H9 (cell line): Measurements from ENCODE around the gene FGF11. TPM values are rescaled to one million over a fixed set of nuclear protein-coding genes. Genes with fewer than 3 reads are reported as not detected.
A peak's percentile ranks its signal among the peaks of the same experiment; 100 is the strongest.

Experiments used
- DNase-seq: peaks from one replicate; pipeline ENCODE4 v3.0.0-alpha.2; 2017
- H2AFZ ChIP-seq: one replicate; pipeline ENCODE4 v1.6.1; 2013; ENCODE audit warnings: mild to moderate bottlenecking, low read length, control low read depth, moderate library complexity
- H2AK5ac ChIP-seq: 2 replicates; pipeline ENCODE4 v1.6.1; 2013; ENCODE audit warnings: low read length, control low read depth, mixed read lengths; ENCODE audit not compliant: insufficient read length
- H2BK120ac ChIP-seq: one replicate; pipeline ENCODE4 v1.6.1; 2013; ENCODE audit warnings: low read depth, mild to moderate bottlenecking, low read length, control low read depth, inconsistent platforms; ENCODE audit not compliant: poor library complexity, severe bottlenecking
- H2BK12ac ChIP-seq: 2 replicates; pipeline ENCODE4 v1.6.1; 2013; ENCODE audit warnings: low read length, control low read depth, mixed read lengths, low read depth; ENCODE audit not compliant: insufficient read length
- H2BK15ac ChIP-seq: 2 replicates; pipeline ENCODE4 v1.6.1; 2013; ENCODE audit warnings: low read depth, low read length, control low read depth
- H2BK20ac ChIP-seq: one replicate; pipeline ENCODE4 v1.6.1; 2013; ENCODE audit warnings: low read depth, mild to moderate bottlenecking, low read length, control low read depth, inconsistent platforms; ENCODE audit not compliant: poor library complexity, severe bottlenecking
- H2BK5ac ChIP-seq: 2 replicates; pipeline ENCODE4 v1.6.1; 2013; ENCODE audit warnings: low read length, control low read depth, mixed read lengths; ENCODE audit not compliant: insufficient read length
- H3K14ac ChIP-seq: 2 replicates; pipeline ENCODE4 v1.6.1; 2013; ENCODE audit warnings: low read length, control low read depth; ENCODE audit not compliant: insufficient read depth
- H3K18ac ChIP-seq: 2 replicates; pipeline ENCODE4 v1.6.1; 2013; ENCODE audit warnings: low read depth, mild to moderate bottlenecking, mixed read lengths, low read length, control low read depth; ENCODE audit not compliant: insufficient read length
- H3K23ac ChIP-seq: 2 replicates; pipeline ENCODE4 v1.6.1; 2013; ENCODE audit warnings: low read length, control low read depth, mixed read lengths, low read depth; ENCODE audit not compliant: insufficient read length
- H3K23me2 ChIP-seq: 2 replicates; pipeline ENCODE4 v1.6.1; 2013; ENCODE audit warnings: low read depth, mild to moderate bottlenecking, mixed read lengths, low read length, control low read depth; ENCODE audit not compliant: insufficient read length, poor library complexity, severe bottlenecking
- H3K27ac ChIP-seq: 2 replicates; pipeline ENCODE4 v1.5.1; 2013; ENCODE audit warnings: low read length, control low read depth, mixed read lengths, low read depth; ENCODE audit not compliant: insufficient read length
- H3K27me3 ChIP-seq: 2 replicates; pipeline ENCODE4 v1.6.1; 2013; ENCODE audit warnings: low read length, control low read depth, inconsistent platforms; ENCODE audit not compliant: insufficient read depth
- H3K4ac ChIP-seq: 2 replicates; pipeline ENCODE4 v1.6.1; 2013; ENCODE audit warnings: low read depth, mild to moderate bottlenecking, control low read depth, inconsistent platforms, low read length, moderate library complexity
- H3K4me1 ChIP-seq: 2 replicates; pipeline ENCODE4 v1.6.1; 2013; ENCODE audit warnings: low read length, control low read depth, inconsistent platforms; ENCODE audit not compliant: insufficient read depth
- H3K4me2 ChIP-seq: 2 replicates; pipeline ENCODE4 v1.6.1; 2013; ENCODE audit warnings: low read length, control low read depth, mixed read lengths; ENCODE audit not compliant: insufficient read length, insufficient read depth
- H3K56ac ChIP-seq: 2 replicates; pipeline ENCODE4 v1.6.1; 2013; ENCODE audit warnings: low read depth, mild to moderate bottlenecking, mixed read lengths, low read length, control low read depth; ENCODE audit not compliant: insufficient read length
- H3K79me1 ChIP-seq: 2 replicates; pipeline ENCODE4 v1.6.1; 2013; ENCODE audit warnings: low read depth, mild to moderate bottlenecking, moderate library complexity, low read length, control low read depth, inconsistent platforms; ENCODE audit not compliant: insufficient read depth, poor library complexity, severe bottlenecking
- H3K79me2 ChIP-seq: 2 replicates; pipeline ENCODE4 v1.6.1; 2013; ENCODE audit warnings: low read length, control low read depth, inconsistent platforms; ENCODE audit not compliant: insufficient read depth
- H3K9ac ChIP-seq: 2 replicates; pipeline ENCODE4 v1.6.1; 2013; ENCODE audit warnings: low read length, control low read depth, mixed read lengths; ENCODE audit not compliant: insufficient read length; ENCODE audit errors: extremely low read depth
- H3K9me3 ChIP-seq: one replicate; pipeline ENCODE4 v1.6.1; 2013; ENCODE audit warnings: low read depth, low read length, inconsistent platforms; ENCODE audit not compliant: control insufficient read depth
- H3T11ph ChIP-seq: one replicate; pipeline ENCODE4 v1.6.1; 2013; ENCODE audit warnings: mild to moderate bottlenecking, low read length, control low read depth, inconsistent platforms
- H4K20me1 ChIP-seq: one replicate; pipeline ENCODE4 v1.6.1; 2013; ENCODE audit not compliant: control insufficient read depth, insufficient read length, insufficient read depth
- H4K5ac ChIP-seq: 2 replicates; pipeline ENCODE4 v1.6.1; 2013; ENCODE audit warnings: low read depth, mild to moderate bottlenecking, mixed read lengths, low read length, control low read depth; ENCODE audit not compliant: insufficient read length
- H4K8ac ChIP-seq: replicated peaks from 2 replicates; pipeline ENCODE4 v1.6.1; 2013; ENCODE audit warnings: low read length, control low read depth, mixed read lengths, low read depth; ENCODE audit not compliant: insufficient read length
- H4K91ac ChIP-seq: 2 replicates; pipeline ENCODE4 v1.6.1; 2013; ENCODE audit warnings: low read depth, mild to moderate bottlenecking, moderate library complexity, mixed read lengths, low read length, control low read depth; ENCODE audit not compliant: insufficient read length
- H3K27ac Mint-ChIP-seq, 3 experiments: 2 replicates in 2 of 3; 3 replicates in 1 of 3; pipeline ENCODE4 v1.8.0; 2020 to 2021; ENCODE audit warnings: mixed read lengths in 3 of 3, mild to moderate bottlenecking in 1 of 3, moderate library complexity in 1 of 3
- H3K27me3 Mint-ChIP-seq: 2 replicates; pipeline ENCODE4 v1.8.0; 2021; ENCODE audit warnings: low read depth, mild to moderate bottlenecking, moderate library complexity, mixed read lengths
- H3K36me3 Mint-ChIP-seq, 3 experiments: 2 replicates in 2 of 3; 3 replicates in 1 of 3; pipeline ENCODE4 v1.8.0; 2020 to 2021; ENCODE audit warnings: low read depth in 3 of 3, mixed read lengths in 3 of 3; ENCODE audit not compliant: insufficient read depth in 1 of 3
- H3K4me1 Mint-ChIP-seq, 2 experiments: 2 replicates each; pipeline ENCODE4 v1.8.0; 2020; ENCODE audit warnings: mixed read lengths in 2 of 2
- H3K4me3 Mint-ChIP-seq, 2 experiments: 2 replicates in 1 of 2; 3 replicates in 1 of 2; pipeline ENCODE4 v1.8.0; 2020 to 2021; ENCODE audit warnings: mild to moderate bottlenecking in 2 of 2, mixed read lengths in 2 of 2, moderate library complexity in 1 of 2
- H3K9me3 Mint-ChIP-seq, 2 experiments: 2 replicates in 1 of 2; 3 replicates in 1 of 2; pipeline ENCODE4 v1.8.0; 2020; ENCODE audit warnings: mild to moderate bottlenecking in 2 of 2, mixed read lengths in 2 of 2, moderate library complexity in 1 of 2
- WGBS: extraction: QIAGEN DNeasy Blood & Tissue Kit; methylation state at CpG from one replicate; pipeline ENCODE4 v1.1.7; 2013; ENCODE audit warnings: missing lambda C conversion rate, low lambda C conversion rate, mixed read lengths; ENCODE audit not compliant: insufficient read length; ENCODE audit errors: extremely low coverage; 5-methylcytosine and 5-hydroxymethylcytosine counted together
- total RNA-seq: library from RNA; stranded (reverse); gene quantifications from 2 replicates; pipeline ENCODE4 v1.2.1, GENCODE V29; 2021
- TF ChIP-seq, protein P1 (sequence below): fragments of 200-600 bp; sonication (generic); conservative IDR thresholded peaks from 3 replicates; pipeline ENCODE4 v1.8.0; 2021; ENCODE audit warnings: antibody characterized with exemption, mild to moderate bottlenecking

Gene FGF11
- total RNA-seq, 1 experiment from 2014 or later: 15.2 TPM

DNA sequence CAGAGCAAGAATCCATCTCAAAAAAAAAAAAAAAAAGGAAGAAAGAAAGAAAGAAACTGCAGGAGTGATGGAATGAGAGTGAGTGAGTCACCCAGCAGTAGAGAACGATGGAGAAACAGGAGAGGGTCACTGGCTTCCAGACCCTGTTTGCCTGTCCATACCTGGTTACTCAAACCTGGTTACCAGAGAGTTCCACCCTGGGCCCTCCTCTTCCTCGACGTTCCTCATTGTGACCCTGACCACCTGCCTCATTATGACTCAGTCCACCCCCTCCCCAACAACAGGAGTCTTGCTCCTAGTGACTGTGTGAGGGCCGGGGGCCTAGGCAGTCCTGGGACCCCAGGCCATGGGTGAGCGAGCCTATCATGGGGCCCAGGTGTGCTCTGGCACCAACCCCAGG lies 10.8 kb upstream of the FGF11 start, which contains the start of gene SPEM3:
Gene SPEM3, plus strand, starts transcription at position 301 of the 400 bp plus-strand sequence. Its CDS starts 46 bp downstream, at position 347.
- no peaks in the 10 kb centered on the region for H3K79me2 ChIP-seq
- no peak within 1 kb of the TSS for H4K5ac ChIP-seq
- no CpG with 5 or more reads among the region's 5 CpGs for WGBS
- peaks cover 17% of the 10 kb centered on the region for H3K27me3 Mint-ChIP-seq
- H3K14ac ChIP-seq: no peak within 1 kb of the TSS; the same call in 1 of the 2 replicates
- DNase-seq: no peak
- no peak within 1 kb of the TSS for H2BK20ac ChIP-seq
- no peaks in the 10 kb centered on the region for H3K36me3 Mint-ChIP-seq
- no peak within 1 kb of the TSS for H2BK120ac ChIP-seq
- H3K4me1 ChIP-seq: no peaks in the 10 kb centered on the region
- no peak within 1 kb of the TSS for H2BK5ac ChIP-seq
- H3K27me3 ChIP-seq: no peaks in the 10 kb centered on the region; the same call in 1 of the 2 replicates
- H3K23ac ChIP-seq: no peak within 1 kb of the TSS
- no peak within 1 kb of the TSS for H4K91ac ChIP-seq
- no peaks in the 10 kb centered on the region for H3K4me1 Mint-ChIP-seq
- no peaks in the 10 kb centered on the region for H4K20me1 ChIP-seq
- H3K9ac ChIP-seq: no peak within 1 kb of the TSS
- H3K27ac Mint-ChIP-seq: peak within 1 kb of the TSS in 1 of 3 experiments; percentile 95; a peak in 2 of 7 replicates
- TF ChIP-seq, protein P1, sequence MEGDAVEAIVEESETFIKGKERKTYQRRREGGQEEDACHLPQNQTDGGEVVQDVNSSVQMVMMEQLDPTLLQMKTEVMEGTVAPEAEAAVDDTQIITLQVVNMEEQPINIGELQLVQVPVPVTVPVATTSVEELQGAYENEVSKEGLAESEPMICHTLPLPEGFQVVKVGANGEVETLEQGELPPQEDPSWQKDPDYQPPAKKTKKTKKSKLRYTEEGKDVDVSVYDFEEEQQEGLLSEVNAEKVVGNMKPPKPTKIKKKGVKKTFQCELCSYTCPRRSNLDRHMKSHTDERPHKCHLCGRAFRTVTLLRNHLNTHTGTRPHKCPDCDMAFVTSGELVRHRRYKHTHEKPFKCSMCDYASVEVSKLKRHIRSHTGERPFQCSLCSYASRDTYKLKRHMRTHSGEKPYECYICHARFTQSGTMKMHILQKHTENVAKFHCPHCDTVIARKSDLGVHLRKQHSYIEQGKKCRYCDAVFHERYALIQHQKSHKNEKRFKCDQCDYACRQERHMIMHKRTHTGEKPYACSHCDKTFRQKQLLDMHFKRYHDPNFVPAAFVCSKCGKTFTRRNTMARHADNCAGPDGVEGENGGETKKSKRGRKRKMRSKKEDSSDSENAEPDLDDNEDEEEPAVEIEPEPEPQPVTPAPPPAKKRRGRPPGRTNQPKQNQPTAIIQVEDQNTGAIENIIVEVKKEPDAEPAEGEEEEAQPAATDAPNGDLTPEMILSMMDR: no peak
- H3K4me2 ChIP-seq: no peak within 1 kb of the TSS
- no peaks in the 10 kb centered on the region for H3K79me1 ChIP-seq
- no peak within 1 kb of the TSS for H3K27ac ChIP-seq
- no peak within 1 kb of the TSS for H3K18ac ChIP-seq
- H2BK12ac ChIP-seq: no peak within 1 kb of the TSS
- no peak within 1 kb of the TSS for H2AFZ ChIP-seq
- H3K23me2 ChIP-seq: no peaks in the 10 kb centered on the region
- H2AK5ac ChIP-seq: no peak within 1 kb of the TSS
- H3K9me3 Mint-ChIP-seq: no peaks in the 10 kb centered on the region; a peak in 1 of 5 replicates
- H4K8ac ChIP-seq: no peak within 1 kb of the TSS
- no peak within 1 kb of the TSS; a peak in 1 of 5 replicates for H3K4me3 Mint-ChIP-seq
- no peak within 1 kb of the TSS for H2BK15ac ChIP-seq
- H3K4ac ChIP-seq: no peak within 1 kb of the TSS
- no peak within 1 kb of the TSS for H3K56ac ChIP-seq
- no peak within 1 kb of the TSS for H3T11ph ChIP-seq
- H3K9me3 ChIP-seq: no peaks in the 10 kb centered on the region
